Nephron (organoid): ENCODE measurements around the gene ZBTB49.
"Not testable (repeated sequence)": the region's sequence is repeated elsewhere in the genome, so short reads cannot be mapped to it uniquely, and the experiment has no call there.

Experiments
- H3K27ac Mint-ChIP-seq, 3 experiments: 2 replicates each; pipeline ENCODE4 v1.8.0; 2020; ENCODE audit warnings: mixed read lengths in 3 of 3, mild to moderate bottlenecking in 2 of 3, moderate library complexity in 1 of 3
- H3K27me3 Mint-ChIP-seq: 2 replicates; pipeline ENCODE4 v1.8.0; 2021; ENCODE audit warnings: low read depth, mild to moderate bottlenecking, moderate library complexity, mixed read lengths
- H3K36me3 Mint-ChIP-seq: 2 replicates; pipeline ENCODE4 v1.8.0; 2020; ENCODE audit warnings: low read depth, mixed read lengths
- H3K4me1 Mint-ChIP-seq: 2 replicates; pipeline ENCODE4 v1.8.0; 2020; ENCODE audit warnings: mixed read lengths
- H3K4me3 Mint-ChIP-seq, 3 experiments: 2 replicates each; pipeline ENCODE4 v1.8.0; 2020; ENCODE audit warnings: mild to moderate bottlenecking in 3 of 3, mixed read lengths in 3 of 3, moderate library complexity in 2 of 3
- H3K9me3 Mint-ChIP-seq: 2 replicates; pipeline ENCODE4 v1.8.0; 2020; ENCODE audit warnings: mixed read lengths
- CTCF ChIP-seq, 3 experiments: fragments of 200-600 bp; sonication (generic); IDR thresholded peaks; one replicate each; pipeline ENCODE4 v1.5.0; 2021; ENCODE audit warnings: antibody characterized with exemption in 3 of 3; ENCODE audit not compliant: unreplicated experiment in 3 of 3

The ZBTB49 gene

GRCh38 chr4:4347585-4347984 is 57.5 kb downstream of the ZBTB49 start:
- no peak overlapping the region for H3K4me3 Mint-ChIP-seq
- H3K27ac Mint-ChIP-seq = no peak overlapping the region
- no peaks in the 10 kb centered on the region for H3K36me3 Mint-ChIP-seq
- H3K4me1 Mint-ChIP-seq = no peaks in the 10 kb centered on the region
- TF ChIP-seq CTCF (IDR thresholded peaks at IDR 0.05; ENCODE audit: unreplicated experiment in 3 of 3) = no peak
- H3K27me3 Mint-ChIP-seq = peaks cover 14% of the 10 kb centered on the region
- H3K9me3 Mint-ChIP-seq = peaks cover 2% of the 10 kb centered on the region

- H3K27me3 Mint-ChIP-seq = peaks cover 14% of the 10 kb centered on the region
- H3K27ac Mint-ChIP-seq, H3K9me3 Mint-ChIP-seq, H3K4me1 Mint-ChIP-seq, H3K4me3 Mint-ChIP-seq, H3K36me3 Mint-ChIP-seq: not testable (repeated sequence)
These were observed 58.5 kb downstream of the ZBTB49 start for GRCh38 chr4:4348585-4348984.

GRCh38 chr4:4349867-4350266 is 59.8 kb downstream of the ZBTB49 start:
- H3K9me3 Mint-ChIP-seq = peaks cover 4% of the 10 kb centered on the region
- no peak overlapping the region for H3K27ac Mint-ChIP-seq
- no peaks in the 10 kb centered on the region for H3K36me3 Mint-ChIP-seq

GRCh38 chr4:4350909-4351308 is 60.9 kb downstream of the ZBTB49 start:
- no peaks in the 10 kb centered on the region for H3K4me1 Mint-ChIP-seq
- no peaks in the 10 kb centered on the region for H3K36me3 Mint-ChIP-seq
- peaks cover 5% of the 10 kb centered on the region for H3K9me3 Mint-ChIP-seq
- H3K27ac Mint-ChIP-seq = no peak overlapping the region
- H3K4me3 Mint-ChIP-seq = no peak overlapping the region
- no peak for TF ChIP-seq CTCF (IDR thresholded peaks at IDR 0.05; ENCODE audit: unreplicated experiment in 3 of 3)
- peaks cover 7% of the 10 kb centered on the region for H3K27me3 Mint-ChIP-seq

More at GRCh38 chr4:4349867-4350266, 59.8 kb downstream of the ZBTB49 start:
- Mint-ChIP-seq H3K27me3 (peaks cover 10% of the 10 kb centered on the region), H3K4me1 (no peaks in the 10 kb centered on the region), H3K4me3 (no peak overlapping the region)
- no peak for TF ChIP-seq CTCF (IDR thresholded peaks at IDR 0.05; ENCODE audit: unreplicated experiment in 3 of 3)

GRCh38 chr4:4355302-4355701 is 65.3 kb downstream of the ZBTB49 start:
- TF ChIP-seq CTCF (IDR thresholded peaks at IDR 0.05; ENCODE audit: unreplicated experiment in 3 of 3) = no peak
- peaks cover 20% of the 10 kb centered on the region for H3K4me1 Mint-ChIP-seq

GRCh38 chr4:4356106-4357041 is 66.3 kb downstream of the ZBTB49 start:
- TF ChIP-seq CTCF (IDR thresholded peaks at IDR 0.05; ENCODE audit: unreplicated experiment in 3 of 3) = no peak
- Mint-ChIP-seq H3K9me3 (peaks cover 3% of the 10 kb centered on the region), H3K27me3 (peaks cover 20% of the 10 kb centered on the region), H3K4me3 (peak overlapping the region in 1 of 3 experiments; percentile 3), H3K27ac (peak overlapping the region; percentile 69 to 82 (median 82)), H3K4me1 (peaks cover 20% of the 10 kb centered on the region), H3K36me3 (no peaks in the 10 kb centered on the region)

More at GRCh38 chr4:4355302-4355701, 65.3 kb downstream of the ZBTB49 start:
- H3K27ac Mint-ChIP-seq = no peak overlapping the region
- peaks cover 3% of the 10 kb centered on the region for H3K9me3 Mint-ChIP-seq
- H3K27me3 Mint-ChIP-seq = peaks cover 14% of the 10 kb centered on the region
- no peaks in the 10 kb centered on the region for H3K36me3 Mint-ChIP-seq
- no peak overlapping the region for H3K4me3 Mint-ChIP-seq
